ENCODE data around the gene E2F4. TPM values are rescaled to one million over a fixed set of nuclear protein-coding genes. Genes with fewer than 3 reads are reported as not detected.

The E2F4 gene
- total and polyA plus RNA-seq, 2 of the 13 experiments (the other 11 are each of a cell fraction or from before 2014, with no cell fraction given) = 84.8 to 91.2 TPM

GRCh38 chr16:67170949-67171649, 20.9 kb upstream of the E2F4 start (continued):
- TF ChIP-seq CREBL2 (CRISPR knock-in tag; IDR thresholded peaks at IDR 0.05; ENCODE audit: borderline replicate concordance) = no peak
- TF ChIP-seq LCORL (IDR thresholded peaks at IDR 0.05) = no peak
- TF ChIP-seq LCORL (CRISPR knock-in tag; IDR thresholded peaks at IDR 0.05) = no peak
- TF ChIP-seq ZNF704 (CRISPR knock-in tag; IDR thresholded peaks at IDR 0.05; ENCODE audit: borderline replicate concordance) = no peak
- no peak for TF ChIP-seq HES4 (CRISPR knock-in tag; IDR thresholded peaks at IDR 0.05; ENCODE audit: borderline replicate concordance)
- no peak for TF ChIP-seq TRIM24 (CRISPR knock-in tag; IDR thresholded peaks at IDR 0.05)
- TF ChIP-seq SIN3B (IDR thresholded peaks at IDR 0.05; ENCODE audit: low read length) = no peak
- TF ChIP-seq TP53 (CRISPR knock-in tag; conservative IDR thresholded peaks at IDR 0.05) = 0 out of 2 replicates have a peak, but pooled peaks have one; percentile 61
- TF ChIP-seq ZNF674 (CRISPR knock-in tag; IDR thresholded peaks at IDR 0.05; ENCODE audit: low read depth) = no peak

GRCh38 chr16:67173323-67173722, 18.6 kb upstream of the E2F4 start:
- ATAC-seq (no peak), DNase-seq (ENCODE audit: low spot score) (no peak), FAIRE-seq (no peak)
- peak overlapping the region; percentile 99 for H3K4me2 ChIP-seq (ENCODE audit: low read depth, low read length)
- WGBS (ENCODE audit: low lambda C conversion rate) = 18% methylated on average over 1 of the region's 1 CpG
- ChIA-PET POLR2A (interaction anchor here (1.3 to 2.7 kb wide), 4 partner anchors 11 to 62 kb away, joined by 3 to 18 read pairs (median 7); partner anchors contain the start of gene MATCAP1), CTCF (ENCODE audit: low intra/inter-chr PET ratio, low total read pairs) (interaction anchor here (1.5 kb wide), 1 partner anchor 13 kb away, joined by 5 read pairs; no protein-coding TSS in a partner anchor)
- H3K27me3 ChIP-seq (ENCODE audit: control insufficient read depth in 1 of 2, insufficient read depth in 2 of 2, low read length in 2 of 2) = peaks cover 0 to 8% of the 10 kb centered on the region in 2 experiments; a peak in 2 of 5 replicates
- H3K36me3 ChIP-seq (replicated peaks in 1 of 2; ENCODE audit: control insufficient read depth in 1 of 2, insufficient read depth in 2 of 2, low read length in 2 of 2) = no peaks in the 10 kb centered on the region; a peak in 1 of 5 replicates
- in situ Hi-C loops (cut with HindIII; ENCODE audit: extremely low pct_ligation_motif_present, low pct_unique_long_range_greater_than_20kb) = no loop called here
- no peak overlapping the region for H2AFZ ChIP-seq (ENCODE audit: low read length)
- H3K4me1 ChIP-seq (ENCODE audit: insufficient read depth, low read length) = peaks cover 62% of the 10 kb centered on the region
- peak overlapping the region; percentile 52 to 75 (median 59) for H3K4me3 ChIP-seq (replicated peaks in 1 of 3; ENCODE audit: insufficient read depth in 1 of 3, low read depth in 2 of 3, low read length in 3 of 3)
- peak overlapping the region; percentile 34; the same call in 1 of the 2 replicates for H3K9ac ChIP-seq (ENCODE audit: insufficient read depth, low read depth, low read length)
- H4K20me1 ChIP-seq (ENCODE audit: insufficient read depth, low read length) = no peaks in the 10 kb centered on the region
- H3K79me2 ChIP-seq (ENCODE audit: insufficient read depth, low read length) = no peaks in the 10 kb centered on the region
- intact Hi-C loops (cut with micrococcal nuclease; ENCODE audit: unreplicated experiment) = no loop called here
- H3K27ac ChIP-seq (ENCODE audit: extremely low read length, insufficient read depth, low read length) = no peak overlapping the region
- BruUV-seq (replicated peaks) = no TSS peak
- H3K9me3 ChIP-seq (ENCODE audit: low read length) = no peaks in the 10 kb centered on the region
- TF ChIP-seq RXRB (CRISPR knock-in tag; IDR thresholded peaks at IDR 0.05; ENCODE audit: borderline replicate concordance) (peak; percentile 33; the same call in 1 of the 2 replicates), NR2F2 (IDR thresholded peaks at IDR 0.05; ENCODE audit: borderline replicate concordance, low read depth) (0 out of 2 replicates have a peak, but pooled peaks have one; percentile 23), HNF4A (CRISPR knock-in tag; IDR thresholded peaks at IDR 0.05) (peak; percentile 37; the same call in 1 of the 2 replicates), ESRRA (CRISPR knock-in tag; IDR thresholded peaks at IDR 0.05; ENCODE audit: low read depth) (0 out of 2 replicates have a peak, but pooled peaks have one; percentile 19), FOXA1 (IDR thresholded peaks at IDR 0.05) (no peak), FOXA1 (CRISPR knock-in tag; IDR thresholded peaks at IDR 0.05) (no peak), ZNF7 (CRISPR knock-in tag; IDR thresholded peaks at IDR 0.05) (no peak), E2F1 (CRISPR knock-in tag; IDR thresholded peaks at IDR 0.05) (no peak), SP4 (CRISPR knock-in tag; IDR thresholded peaks at IDR 0.05) (0 out of 2 replicates have a peak, but pooled peaks have one; percentile 2), RARA (CRISPR knock-in tag; IDR thresholded peaks at IDR 0.05) (peak; percentile 85), NR2F6 (IDR thresholded peaks at IDR 0.05) (peak; percentile 45; the same call in 1 of the 2 replicates), NR2F6 (CRISPR knock-in tag; IDR thresholded peaks at IDR 0.05) (peak; percentile 74), ZNF484 (CRISPR knock-in tag; IDR thresholded peaks at IDR 0.05; ENCODE audit: borderline replicate concordance, low read depth) (no peak)
